ENCODE results near the gene CDH15.
"Not testable (repeated sequence)": the region's sequence is repeated elsewhere in the genome, so short reads cannot be mapped to it uniquely, and the experiment has no call there.

The CDH15 gene

DNA sequence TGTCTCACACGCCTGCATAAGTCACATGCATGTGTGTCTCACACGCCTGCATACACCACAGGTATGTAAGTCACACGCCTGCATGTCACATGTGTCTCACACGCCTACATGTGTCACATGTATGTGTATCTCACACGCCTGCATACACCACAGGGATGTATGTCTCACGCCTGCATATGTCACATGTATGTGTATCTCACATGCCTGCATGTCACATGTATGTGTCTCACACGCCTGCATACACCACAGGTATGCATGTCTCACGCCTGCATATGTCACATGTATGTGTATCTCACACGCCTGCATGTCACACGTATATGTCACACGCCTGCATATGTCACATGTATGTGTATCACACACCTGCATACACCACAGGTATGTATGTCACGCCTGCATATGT, 13.8 kb upstream of the CDH15 start:
- DNase-seq, result no peak

DNA sequence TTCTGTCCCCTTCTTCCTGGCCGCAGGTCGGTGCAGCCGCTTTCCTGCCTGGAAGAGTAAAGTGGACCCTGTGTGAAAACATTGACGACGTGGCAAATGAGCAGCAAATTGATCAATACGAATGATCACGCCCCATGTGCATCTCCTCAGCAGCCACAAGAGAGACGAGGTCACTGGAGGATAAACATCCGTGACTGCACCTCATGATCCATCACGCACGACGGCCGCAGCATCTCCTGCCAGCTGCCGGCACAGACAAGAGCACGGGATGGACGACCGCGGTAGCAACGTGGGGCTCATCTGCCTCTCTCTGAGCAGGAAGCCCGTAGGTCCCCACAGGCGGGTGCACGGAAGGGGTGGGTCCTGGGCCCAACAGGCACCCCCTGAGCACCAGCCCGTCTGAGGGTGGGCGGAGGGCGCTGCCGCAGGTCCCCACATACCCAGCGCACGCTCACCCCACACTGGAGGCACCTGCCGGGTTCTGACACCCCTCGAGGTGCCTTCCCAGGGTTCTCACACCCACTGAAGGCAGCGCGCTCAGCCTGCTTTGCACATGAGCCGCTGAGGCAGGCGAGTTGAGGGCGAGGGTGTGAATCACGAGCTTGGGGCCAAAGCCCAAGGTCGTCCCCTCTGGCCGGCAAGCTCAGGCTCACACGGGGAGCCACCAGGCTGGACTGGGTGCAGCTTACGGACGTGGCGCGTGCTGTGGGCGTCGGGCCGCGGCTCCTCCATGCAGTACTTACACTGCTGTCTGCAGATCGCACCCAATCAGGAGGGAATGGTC, 12.3 kb upstream of the CDH15 start:
- no peak for DNase-seq

DNA sequence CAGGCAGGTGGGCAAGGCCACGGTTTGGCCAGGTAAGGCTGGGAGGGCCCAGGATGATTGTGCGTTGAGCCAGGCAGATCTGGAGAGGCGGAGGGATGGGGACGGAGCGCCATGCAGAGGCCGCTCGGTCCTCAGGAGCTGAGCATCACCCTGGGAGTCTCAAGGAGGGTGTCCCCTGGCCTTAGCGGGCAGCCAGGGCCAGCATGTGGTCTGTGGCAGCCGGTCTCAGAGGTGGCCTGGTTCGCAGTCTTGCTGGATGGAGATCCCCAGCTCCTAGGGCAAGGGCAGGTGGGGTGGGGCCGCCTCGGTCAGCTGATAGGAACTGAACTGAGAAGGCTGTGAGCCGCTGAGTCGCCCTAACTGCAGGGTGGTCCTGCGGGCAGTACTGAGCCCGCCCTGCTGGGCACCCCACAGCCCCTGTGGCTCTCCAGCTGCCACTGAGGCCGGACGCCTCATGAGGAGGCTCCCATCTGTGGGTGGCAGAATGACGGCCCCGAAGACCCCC, 11.6 kb upstream of the CDH15 start:
- no peak for DNase-seq

DNA sequence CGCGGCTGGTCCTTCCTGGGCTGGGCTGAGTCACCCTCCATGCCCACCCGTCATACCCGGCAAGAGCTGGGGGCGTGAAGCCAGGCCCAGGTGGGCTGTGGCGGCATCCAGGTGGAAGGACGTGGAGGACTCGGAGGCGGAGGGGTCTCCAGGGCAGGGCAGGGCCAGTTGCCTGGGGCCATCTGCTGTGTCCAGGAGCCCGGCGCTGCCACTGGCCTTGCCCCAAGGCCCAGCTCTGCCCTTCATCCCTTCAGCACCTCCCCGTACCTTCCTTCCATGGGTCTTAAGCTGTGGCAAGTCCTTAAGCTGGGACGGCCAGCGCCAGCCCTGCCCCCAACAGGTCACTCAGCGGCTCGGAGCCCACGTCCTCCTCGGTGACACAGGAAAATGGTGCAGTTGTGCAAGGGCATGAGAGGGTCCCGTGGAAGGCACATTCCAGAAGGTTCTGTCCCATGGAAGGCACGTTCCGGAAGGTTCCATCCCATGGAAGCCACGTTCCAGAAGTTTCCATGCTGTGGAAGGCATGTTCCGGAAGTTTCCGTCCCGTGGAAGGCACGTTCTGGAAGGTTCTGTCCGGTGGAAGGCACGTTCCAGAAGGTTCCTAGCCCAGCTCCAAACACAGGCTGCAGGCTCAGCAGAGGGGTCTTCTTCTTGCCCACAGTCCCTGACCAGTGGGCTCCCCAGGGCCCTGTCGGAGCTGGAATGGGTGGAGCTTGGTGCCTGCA, 10.4 kb upstream of the CDH15 start:
- no peak for DNase-seq

DNA sequence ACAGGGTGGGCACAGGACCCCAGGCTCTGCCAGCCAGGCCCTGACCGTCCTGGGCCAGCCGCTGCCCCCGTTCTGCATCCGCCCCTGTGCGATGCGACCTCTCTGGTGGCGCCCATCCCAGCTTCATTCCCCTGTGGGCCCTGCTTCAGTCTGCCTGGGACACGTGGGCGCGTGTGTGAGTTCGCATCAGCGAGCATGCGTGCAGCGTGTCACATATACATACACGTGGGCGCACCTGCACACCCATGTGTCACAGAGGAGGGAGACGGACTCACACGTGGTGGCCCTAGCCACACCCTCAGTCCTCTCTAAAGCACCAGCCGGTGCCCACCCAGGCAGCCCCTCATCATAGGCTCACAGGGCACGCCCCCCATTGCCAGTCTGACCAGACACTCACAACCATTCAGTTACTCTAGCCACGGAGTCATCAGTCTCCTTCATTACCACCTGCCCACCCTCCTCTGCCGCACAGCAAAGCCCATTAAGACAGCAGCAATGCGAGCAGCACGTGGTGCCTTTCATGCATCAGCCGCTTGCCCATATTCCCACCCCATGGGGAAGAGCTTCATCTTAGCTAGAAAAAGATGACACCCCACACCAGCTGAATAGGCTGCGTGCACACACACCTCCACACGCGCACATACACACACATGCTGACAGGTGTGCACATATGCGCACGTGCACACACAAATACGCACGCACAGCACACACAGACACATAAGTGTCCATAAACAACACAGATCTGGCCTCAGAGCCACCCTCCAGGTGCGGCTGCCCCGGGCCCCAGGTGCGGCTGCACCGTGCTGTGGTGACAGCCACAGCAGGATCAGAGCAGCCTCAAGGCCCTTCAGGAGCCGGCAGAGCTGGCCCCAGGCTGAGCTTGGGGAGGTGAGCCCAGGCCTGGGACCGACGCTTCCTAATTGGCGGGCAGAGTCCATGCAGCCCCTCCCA, 9.5 kb upstream of the CDH15 start:
- no peak for DNase-seq

DNA sequence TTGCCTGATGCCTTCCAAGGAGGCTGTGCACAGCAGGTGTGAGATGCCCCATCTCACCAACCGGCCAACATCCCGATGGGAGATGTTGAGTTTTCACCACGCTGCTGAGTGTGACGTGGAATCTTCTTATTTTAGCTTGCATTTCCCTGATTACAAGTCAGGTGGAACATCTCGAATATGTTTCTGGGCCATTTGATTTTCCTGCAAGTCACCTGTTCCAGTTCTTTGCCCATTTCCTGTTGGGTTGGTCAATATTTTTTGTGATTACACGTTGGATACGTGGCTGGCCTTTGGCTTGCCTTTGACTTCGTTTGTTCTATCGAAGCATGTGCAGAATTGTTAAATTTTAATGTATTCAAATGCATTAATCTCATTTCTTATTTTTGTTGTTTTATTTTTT, 8.3 kb upstream of the CDH15 start:
- no peak for DNase-seq

DNA sequence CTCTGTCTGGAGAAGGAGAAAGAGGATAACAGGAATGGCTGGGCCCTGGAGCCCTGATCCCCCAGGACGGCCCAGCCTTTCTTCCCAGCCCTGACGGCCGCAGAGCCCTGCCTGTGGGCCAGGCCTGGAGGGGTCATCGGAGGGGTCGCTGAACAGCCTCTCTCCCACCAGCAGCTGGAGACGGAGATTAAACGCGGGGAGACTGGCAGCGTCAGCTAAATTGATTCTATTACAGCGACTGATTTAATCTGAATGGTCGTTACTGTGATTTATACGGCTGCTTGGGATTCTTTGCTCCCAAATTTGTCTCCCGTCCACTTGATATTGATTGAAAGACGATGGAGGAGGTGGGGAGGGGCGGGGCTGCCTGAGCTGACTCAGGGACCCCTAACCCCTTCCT, 7.1 kb upstream of the CDH15 start:
- no peak for DNase-seq

DNA sequence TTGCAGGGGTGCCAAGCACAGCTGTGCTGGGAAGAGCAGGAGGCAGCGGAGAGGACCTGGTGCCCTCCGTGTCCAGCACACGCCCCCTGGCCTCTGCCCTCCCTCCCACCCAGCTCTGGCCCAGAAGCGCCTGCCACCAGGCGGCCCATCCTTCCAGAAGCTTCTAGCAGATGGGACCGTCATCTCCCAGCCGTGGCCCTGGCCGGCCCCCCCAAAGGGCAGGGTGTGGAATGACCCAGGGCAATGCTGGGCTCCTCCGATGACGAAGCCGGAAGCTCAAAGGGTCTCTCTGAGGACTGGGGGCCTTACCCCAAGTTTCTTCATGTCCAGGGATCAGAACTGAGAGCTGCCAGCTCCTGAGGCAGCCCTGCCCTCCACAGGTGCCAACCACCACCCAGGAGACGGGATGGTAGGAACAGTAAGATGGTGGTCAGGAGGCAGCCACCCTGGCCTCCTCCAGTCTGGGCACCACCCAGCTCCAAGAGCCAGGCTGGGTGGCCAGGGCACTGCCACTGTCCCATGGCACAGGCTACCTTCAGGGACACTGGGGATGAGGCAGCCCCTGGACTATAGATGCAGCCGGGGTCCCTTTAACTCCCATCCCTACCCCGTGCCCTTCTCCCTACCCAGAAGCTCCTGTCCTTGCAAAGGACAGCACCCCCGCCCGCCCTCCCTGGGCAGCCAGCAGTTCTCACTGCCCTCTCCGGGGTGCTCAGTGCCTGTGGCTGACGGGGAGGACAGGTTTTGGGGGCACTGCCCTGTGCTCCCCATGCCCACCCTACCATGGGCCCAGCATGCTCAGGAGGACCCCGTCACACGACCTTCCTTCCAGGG, 6.5 kb upstream of the CDH15 start:
- DNase-seq, result no peak

DNA sequence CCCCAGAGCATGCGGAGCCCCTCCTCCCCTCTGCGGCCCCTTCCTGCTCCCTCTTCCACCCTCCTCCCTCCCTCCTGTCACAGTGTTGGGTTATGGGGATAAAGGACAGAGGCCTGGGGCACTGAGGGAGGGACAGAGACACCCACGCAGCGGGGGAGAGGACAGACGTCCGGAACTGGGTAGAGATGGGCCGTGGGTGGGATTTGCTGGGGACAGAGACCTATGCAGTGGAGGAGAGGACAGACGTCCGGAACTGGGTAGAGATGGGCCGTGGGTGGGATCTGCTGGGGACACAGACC, 5.9 kb upstream of the CDH15 start:
- not testable (repeated sequence) for DNase-seq

DNA sequence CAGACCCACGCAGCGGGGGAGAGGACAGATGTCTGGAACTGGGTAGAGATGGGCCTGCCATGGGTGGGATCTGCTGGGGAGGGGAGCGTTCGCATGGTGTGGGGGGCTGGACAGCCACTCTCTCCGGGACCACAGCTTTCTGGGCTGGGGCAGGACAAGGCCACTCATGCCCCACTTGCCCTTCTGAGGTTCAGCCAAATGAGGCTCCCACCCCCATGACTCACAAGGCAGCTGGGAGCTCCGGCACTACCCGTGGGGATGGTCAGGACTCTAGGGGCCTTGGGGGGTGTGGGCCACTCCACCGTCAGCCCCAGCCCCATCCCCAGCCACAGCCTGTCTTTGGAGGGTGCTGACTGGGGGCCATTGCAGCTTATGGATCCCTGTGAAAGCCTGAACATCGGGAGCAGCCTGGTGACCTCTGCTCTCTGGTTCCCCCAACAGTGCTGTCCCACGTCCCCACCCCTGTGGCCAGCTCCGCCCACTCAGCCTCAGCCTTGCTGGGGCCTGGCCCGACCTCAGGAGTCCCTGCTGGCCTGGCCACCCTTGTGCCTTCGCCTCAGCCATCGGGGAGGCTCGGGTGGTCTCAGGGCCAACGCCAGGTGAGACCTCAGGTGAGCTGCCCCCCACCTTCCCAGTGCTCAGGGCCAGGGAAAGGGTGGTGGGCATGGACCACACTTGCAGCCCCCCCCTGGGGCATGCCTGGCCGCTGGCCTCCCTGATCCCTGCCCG, 4.7 kb upstream of the CDH15 start:
- DNase-seq, result no peak

DNA sequence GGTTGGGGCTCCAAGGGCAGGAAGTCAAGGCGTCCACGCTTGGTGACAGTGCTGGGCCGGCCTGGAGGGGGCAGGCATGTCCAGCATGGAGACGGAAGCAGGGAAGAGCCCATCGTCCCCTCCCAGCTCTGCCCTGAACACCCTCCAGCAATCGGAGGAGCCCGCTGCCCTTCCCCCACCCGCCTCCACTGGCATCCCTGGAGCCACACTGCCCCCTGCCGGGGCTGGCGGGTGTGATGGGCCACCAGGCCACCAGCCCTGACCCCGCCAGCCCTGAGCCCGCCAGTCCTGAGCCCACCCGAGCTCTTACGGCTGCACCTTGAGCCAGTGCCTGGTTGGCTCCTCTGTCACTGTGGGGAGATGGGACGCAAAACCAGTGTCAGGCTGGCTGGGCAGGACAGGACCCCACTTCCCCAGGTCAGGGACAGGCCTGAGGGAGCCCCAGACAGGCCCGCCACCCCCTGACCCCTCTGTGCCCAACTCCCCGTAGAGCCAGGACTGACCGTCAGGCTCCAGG, 4.1 kb upstream of the CDH15 start:
- DNase-seq, result peak; percentile 92

DNA sequence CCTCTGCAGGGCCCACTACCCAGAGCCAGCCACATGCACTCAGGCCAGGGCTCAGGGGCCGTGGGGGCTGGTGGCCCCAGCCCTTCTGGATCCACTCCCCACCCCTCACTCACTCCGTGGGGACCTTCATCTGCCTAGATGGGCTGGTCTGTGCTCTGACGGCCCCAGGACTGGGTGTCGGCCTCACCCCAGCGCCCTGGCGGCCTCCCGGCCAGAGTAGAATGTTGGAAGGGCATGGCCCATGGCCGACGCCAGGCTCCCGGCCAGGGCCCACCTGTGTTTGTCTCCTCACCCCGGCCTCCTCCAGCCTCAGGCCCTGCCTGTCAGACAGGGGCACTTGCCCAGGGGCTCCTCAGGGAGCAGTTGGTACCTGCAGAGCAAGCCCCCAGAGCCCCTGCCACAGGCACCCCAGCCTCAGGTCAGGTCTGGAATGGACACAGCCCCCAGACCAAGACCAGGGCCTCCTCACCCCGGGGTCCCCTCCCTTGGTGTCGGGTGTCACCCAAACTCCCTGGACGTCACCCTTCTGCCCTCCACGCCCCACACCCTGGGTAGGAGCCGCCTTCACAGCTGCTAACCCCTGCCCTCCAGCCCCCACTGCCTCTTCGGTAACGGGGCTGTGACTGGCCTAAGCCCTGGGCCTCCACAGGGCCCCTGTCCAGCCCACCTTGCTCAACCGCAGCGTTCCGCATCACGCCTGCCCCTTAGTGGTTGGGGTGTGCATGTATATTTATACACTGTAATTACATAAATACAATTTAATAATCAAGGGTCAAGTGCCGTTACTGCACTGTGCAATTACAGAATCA, 3.0 kb upstream of the CDH15 start:
- no peak for DNase-seq

DNA sequence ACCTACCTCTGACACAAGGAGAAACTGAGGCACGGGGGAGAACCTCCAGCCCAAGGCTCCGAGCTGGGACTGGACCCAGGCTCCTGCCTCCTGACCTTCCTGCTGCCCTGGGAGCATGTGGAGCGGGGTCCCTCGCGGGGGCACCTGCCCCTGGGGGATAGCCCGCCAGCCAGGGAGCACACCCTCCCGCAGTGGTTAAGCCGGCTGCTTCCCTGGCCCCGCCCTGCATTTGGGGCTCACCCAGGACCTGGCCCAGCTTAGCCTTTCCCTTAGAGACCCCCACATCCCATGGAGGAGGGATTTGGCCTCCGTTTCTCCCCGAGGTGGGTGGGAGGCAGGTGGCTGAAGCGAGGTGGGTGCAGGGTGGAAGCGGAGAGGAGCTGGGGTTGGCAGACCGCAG, 1.8 kb upstream of the CDH15 start:
- DNase-seq, result no peak

DNA sequence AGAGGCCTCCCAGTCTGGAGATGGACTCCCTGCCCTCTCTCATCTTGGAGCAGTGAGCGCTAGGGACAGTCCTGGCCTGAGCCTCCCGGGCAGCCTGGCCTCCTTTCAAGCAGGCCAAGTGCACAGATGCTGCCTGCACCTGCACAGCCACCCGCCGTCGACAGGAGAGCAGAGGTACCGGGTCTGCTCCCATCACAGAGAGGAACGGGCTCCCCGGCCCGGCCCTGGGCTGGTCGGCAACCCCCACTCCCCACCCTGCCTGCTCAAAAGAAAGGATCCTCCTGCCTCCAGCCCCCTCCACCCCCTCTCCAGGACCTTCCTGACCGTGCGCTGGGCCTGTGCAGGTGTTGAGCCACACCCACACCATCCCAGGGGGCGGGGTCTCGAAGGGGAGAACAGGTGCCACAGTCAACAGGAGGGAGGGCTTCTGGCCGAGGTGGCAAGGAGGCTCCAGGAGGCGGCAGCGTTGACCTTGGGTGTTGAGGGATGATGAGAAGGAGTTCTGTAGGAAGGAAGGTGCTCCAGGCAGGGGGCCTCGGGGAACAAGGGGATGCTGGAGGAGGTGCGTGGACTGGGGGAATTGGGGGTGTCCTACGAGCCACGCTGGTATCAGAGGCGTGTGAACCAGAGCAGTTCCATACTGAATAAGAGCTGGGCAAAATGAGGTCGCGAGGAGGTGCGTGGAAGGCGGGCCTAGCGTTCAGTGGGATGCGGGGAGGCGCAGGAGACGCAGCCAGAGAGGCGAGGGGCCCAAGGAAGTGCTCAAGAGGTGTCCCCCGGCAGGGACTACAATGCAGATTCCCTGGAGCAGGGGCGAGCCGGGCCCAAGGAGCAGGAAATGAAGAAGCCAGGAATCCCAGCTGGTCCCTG, 967 bp upstream of the CDH15 start:
- DNase-seq, result no peak

DNA sequence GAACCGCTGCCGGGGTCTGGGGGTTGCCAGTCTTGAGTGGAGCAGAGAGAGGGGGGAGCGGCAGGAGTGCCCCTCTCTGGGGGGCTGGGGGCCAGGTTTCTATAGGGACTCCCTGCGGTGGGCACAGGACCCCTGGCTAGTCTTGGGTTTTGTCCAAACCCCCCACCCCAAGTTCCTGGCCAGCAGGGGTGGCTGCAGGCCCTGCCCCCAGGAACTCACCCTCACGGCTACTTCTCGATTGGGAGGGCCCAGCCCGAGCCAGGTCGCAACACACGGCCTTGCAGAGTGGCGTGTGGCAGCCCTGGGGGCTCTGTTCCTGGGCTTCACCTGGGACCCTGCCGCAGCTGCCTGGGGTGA, 601 bp downstream of the CDH15 start:
- DNase-seq, result no peak

DNA sequence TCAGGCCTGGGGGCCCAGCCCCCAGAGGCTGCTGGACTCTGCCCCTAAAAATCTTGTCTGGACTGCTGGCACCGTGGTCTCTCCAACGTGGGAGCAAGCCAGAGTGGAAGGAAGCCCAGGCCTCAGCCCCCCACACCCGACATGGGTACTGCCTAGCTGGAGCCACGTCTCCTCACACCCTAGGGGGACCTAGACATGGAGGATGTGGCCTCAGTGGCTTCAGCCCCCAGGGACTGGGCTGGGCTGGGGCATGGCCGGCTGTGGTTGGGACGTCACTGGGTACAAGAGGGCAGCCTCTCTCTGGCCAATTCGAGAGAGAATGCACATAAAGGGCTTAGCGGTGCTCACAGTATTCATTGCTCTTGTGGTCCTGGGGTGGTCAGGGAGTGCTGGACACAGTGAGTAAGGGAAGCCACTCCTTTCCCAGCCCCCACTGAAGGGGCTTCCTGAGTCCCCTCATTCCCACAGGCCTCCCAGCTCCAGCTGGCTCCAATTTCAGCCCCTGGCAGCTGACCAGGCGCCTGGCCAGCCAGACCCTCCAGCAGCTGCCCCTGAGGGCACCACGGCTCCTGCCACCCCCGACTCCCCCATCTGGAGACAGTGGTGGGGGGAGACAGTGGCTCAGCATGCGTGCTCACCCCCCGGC, 1.1 kb downstream of the CDH15 start:
- no peak for DNase-seq

DNA sequence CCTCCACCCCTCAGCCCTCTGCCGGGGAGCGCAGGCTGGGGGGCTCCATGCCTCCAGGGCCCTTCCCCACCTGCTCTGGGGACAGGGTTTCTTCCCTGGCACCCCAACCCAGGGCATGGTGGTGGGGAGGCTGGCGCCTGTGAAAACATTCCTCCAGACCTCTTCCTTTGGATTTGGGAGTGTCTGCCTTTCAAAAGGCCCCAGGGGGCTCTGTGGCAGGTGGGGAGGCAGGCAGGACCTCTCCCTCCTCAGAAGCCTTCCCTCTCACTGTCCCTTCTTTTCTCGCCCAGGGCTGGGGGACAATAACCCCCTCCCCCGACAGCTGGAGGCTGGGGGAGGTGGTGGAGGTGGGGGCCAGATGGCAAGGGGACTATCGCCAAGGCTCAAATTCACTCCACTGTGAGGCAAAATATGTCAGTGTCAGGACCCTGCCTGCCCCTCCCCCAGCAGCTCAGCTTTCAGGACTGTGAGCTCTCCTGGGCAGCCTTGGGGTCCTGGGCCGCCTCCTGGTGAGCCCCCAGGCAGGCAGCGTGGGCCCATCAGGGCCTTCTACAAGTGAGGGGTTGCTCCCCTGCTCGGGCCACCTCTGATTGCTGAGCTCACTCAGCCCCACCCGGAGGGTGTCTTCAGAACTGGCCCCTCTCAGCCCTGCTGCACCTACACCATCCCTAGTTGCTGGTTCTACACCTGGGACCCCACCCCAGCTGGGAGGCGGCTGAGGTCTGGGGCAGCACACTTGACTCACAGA, 1.8 kb downstream of the CDH15 start:
- DNase-seq, result no peak

DNA sequence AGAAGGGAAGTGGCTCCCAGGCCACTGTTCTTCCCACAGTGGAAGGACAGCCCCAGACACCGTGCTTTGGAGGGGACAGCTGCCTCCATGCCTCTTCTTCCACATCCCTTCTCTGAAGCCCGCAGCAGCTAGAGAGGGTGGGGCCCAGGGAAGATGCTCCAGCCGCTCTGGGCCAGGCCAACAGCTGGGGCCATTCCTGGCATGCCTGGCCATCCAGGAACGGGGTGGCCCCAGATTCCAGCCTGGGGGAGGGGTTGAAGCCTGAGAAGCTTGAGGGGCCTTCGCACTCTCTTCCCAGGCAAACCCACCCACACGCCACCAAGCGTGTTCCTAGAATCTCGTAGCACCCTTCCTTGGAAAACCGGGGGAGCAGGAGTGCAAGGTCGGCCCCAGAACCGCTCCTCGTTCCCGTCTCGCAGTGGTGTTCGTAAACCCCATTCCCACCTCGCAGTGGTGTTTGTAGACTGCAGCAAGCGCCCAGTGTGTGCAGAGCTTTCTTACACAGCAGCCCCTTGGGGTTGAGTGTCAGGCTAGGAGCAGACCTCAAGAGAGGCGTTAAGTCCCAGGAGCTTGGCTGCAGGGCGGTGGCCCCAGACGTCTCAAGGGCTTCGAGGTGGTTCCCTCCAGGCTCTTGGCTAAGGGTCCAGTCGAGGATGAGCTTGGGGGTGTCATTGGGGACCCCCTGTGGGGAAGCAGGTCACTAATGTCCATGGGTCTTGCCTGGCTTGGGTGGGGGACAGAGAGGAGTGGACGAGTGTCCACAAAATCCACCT, 2.7 kb downstream of the CDH15 start:
- DNase-seq, result no peak

Data from hematopoietic multipotent progenitor cell treated with erythropoietin and hydrocortisone succinate and interleukin-3 and kit ligand, for 4 days (in vitro differentiated cells).